ENCODE results near the gene TMEM134.

The TMEM134 gene

DNA sequence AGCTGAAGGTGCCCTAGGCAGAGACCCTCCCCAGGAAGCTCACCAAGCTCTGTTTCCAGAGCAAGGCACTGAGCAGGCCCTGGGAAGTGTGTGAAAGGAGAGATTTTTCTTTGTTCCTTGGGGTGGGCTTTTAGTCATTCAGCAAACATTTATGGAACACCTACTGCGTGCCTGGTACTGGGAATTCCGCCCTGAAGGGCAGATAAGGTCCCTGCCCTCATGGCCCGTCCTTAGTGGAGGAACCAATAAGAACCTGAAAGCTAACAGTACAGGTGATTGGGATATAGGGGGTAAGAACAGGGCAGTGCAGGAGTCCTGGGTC lies 3.9 kb downstream of the TMEM134 start:
- no peaks in the 10 kb centered on the region for H3K9me3 ChIP-seq
- H3K36me3 ChIP-seq = no peaks in the 10 kb centered on the region
- TF ChIP-seq, protein P1, sequence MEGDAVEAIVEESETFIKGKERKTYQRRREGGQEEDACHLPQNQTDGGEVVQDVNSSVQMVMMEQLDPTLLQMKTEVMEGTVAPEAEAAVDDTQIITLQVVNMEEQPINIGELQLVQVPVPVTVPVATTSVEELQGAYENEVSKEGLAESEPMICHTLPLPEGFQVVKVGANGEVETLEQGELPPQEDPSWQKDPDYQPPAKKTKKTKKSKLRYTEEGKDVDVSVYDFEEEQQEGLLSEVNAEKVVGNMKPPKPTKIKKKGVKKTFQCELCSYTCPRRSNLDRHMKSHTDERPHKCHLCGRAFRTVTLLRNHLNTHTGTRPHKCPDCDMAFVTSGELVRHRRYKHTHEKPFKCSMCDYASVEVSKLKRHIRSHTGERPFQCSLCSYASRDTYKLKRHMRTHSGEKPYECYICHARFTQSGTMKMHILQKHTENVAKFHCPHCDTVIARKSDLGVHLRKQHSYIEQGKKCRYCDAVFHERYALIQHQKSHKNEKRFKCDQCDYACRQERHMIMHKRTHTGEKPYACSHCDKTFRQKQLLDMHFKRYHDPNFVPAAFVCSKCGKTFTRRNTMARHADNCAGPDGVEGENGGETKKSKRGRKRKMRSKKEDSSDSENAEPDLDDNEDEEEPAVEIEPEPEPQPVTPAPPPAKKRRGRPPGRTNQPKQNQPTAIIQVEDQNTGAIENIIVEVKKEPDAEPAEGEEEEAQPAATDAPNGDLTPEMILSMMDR (IDR thresholded peaks at IDR 0.05) = no peak
- H3K4me1 ChIP-seq (ENCODE audit: control insufficient read depth in 1 of 2, insufficient read depth in 1 of 2, low read depth in 1 of 2, low read length in 1 of 2) = peaks cover 27 to 39% of the 10 kb centered on the region in 2 experiments
- H3K27ac ChIP-seq = peak overlapping the region; percentile 95
- H3K4me3 ChIP-seq (ENCODE audit: low read depth in 1 of 2, low read length in 1 of 2) = peak overlapping the region; percentile 75 to 87
- no peaks in the 10 kb centered on the region for H3K27me3 ChIP-seq

DNA sequence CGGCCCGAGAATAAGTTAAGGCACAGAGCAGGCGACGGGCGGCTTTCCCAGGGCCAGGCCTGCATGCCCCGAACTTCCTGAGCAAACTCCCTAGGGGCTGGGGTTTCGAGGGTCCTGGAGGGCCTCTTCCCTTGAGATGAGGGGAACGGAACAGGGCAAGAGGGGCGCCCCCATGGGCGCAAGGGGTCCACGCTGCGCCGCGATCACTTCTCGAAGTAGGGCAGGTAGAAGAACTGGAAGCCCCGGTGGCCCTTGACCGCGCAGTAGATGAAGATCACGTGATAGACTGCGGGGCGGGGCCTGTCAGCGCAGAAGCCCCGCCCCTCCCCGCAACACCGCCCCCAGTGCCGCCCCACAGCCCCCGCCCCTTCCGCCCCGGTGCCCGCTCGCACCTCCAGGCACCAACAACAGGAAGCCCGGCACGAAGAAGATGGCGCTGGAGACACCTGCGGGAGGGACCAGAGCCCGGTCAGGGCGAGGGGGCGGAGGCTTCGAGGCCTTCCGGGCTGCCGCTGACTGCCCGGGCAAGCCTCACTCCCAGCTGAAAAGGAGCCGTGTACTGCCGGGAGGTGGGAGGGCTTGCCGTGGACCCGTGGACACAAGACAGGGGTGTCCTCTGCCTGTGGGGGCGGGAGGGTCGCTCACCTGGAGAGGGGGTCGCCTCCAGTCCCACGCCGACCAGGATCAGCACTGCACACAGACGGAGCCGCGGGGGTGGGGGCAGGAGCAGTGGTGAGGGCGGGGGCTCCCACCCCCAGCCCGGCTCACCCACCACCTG lies 4.5 kb downstream of the TMEM134 start:
- H3K4me3 ChIP-seq (ENCODE audit: low read depth in 1 of 2, low read length in 1 of 2) = peak overlapping the region; percentile 75 to 87
- H3K27ac ChIP-seq = peak overlapping the region; percentile 95
- H3K36me3 ChIP-seq = no peaks in the 10 kb centered on the region
- no peaks in the 10 kb centered on the region for H3K27me3 ChIP-seq
- TF ChIP-seq, protein P1 (IDR thresholded peaks at IDR 0.05) = no peak
- no peaks in the 10 kb centered on the region for H3K9me3 ChIP-seq
- peaks cover 25 to 37% of the 10 kb centered on the region in 2 experiments for H3K4me1 ChIP-seq (ENCODE audit: control insufficient read depth in 1 of 2, insufficient read depth in 1 of 2, low read depth in 1 of 2, low read length in 1 of 2)

DNA sequence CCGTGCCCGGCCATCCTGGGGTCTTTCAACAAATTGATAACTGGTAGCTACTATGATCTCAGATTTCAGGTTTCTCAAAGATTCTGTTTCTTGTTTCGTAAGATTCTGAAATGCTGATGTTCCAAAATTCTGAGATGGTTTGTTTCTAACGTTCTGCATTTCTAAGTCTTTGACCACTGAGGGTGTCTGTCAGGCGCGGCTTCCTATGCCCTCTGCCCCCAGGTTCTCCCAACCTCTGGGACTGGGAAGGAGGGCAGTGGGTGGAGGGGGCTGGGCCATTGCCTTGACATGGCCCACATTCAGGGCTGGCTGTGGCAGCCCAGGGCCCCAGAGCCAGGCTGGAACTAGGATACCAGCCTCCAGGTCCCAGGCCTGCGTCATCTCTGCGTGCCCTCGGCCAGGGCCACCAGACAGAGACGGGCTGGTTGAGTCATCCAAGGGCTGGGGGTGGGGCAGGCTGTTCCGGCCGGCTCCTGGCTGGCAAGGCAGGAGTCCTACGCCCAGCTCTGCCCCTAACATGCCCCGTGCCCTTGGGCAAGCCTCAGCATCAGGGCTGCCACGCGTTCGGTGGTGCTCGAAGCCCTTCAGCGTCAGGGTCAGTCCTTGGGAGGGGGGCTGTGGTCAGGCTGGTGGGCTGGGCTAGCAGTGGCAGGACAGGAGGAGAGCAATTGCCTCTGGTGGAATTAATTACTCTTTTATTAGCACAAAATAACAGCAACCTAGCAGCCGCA lies 5.2 kb downstream of the TMEM134 start:
- H3K27ac ChIP-seq = peak overlapping the region; percentile 95
- H3K27me3 ChIP-seq = no peaks in the 10 kb centered on the region
- no peaks in the 10 kb centered on the region for H3K9me3 ChIP-seq
- peaks cover 22 to 32% of the 10 kb centered on the region in 2 experiments for H3K4me1 ChIP-seq (ENCODE audit: control insufficient read depth in 1 of 2, insufficient read depth in 1 of 2, low read depth in 1 of 2, low read length in 1 of 2)
- TF ChIP-seq, protein P1 (IDR thresholded peaks at IDR 0.05) = no peak
- H3K36me3 ChIP-seq = no peaks in the 10 kb centered on the region
- H3K4me3 ChIP-seq (ENCODE audit: low read depth in 1 of 2, low read length in 1 of 2) = peak overlapping the region; percentile 75 to 87

DNA sequence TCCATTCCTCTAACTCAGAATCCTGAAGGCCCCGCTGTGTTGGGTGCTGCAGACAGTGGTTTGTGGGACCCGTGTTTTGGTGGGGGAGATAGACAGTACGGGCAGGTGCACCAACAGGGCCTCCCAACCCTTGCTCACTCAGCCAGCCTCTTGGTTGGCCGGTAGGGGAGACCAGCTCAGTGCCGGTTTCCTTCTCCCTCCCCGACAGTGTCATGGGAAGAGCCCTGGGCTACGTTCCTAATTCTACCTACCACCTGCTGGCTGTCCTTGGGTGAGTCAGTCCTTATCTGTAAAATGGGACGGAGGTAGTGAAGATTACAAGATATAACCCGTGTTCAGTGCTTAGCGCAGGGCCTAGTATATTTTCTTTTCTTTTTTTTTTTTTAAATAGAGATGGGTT lies 5.9 kb downstream of the TMEM134 start:
- Histone ChIP-seq H3K27ac (no peak overlapping the region), H3K4me1 (ENCODE audit: control insufficient read depth in 1 of 2, insufficient read depth in 1 of 2, low read depth in 1 of 2, low read length in 1 of 2) (peaks cover 16 to 25% of the 10 kb centered on the region in 2 experiments), H3K36me3 (no peaks in the 10 kb centered on the region), H3K9me3 (no peaks in the 10 kb centered on the region), H3K27me3 (no peaks in the 10 kb centered on the region), H3K4me3 (ENCODE audit: low read depth in 1 of 2, low read length in 1 of 2) (no peak overlapping the region)
- TF ChIP-seq, protein P1 (IDR thresholded peaks at IDR 0.05) = no peak

DNA sequence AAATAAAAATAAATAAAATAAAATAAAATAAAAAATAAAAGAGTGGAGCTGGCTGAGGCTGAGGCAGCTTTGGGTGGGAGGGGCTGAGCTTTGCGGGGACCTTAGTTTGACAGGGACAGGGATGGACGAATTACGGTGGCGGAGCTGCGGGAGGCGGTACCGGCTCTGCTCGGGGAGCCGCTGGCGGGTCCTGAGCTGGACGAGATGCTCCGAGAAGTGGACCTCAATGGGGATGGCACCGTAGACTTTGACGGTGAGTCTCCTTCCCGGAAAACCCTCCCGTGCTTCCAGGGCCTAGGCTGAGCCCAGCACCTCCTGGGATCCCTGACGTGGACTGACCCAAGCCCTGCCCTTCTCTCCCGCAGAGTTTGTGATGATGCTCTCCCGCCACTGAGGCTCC lies 10.8 kb downstream of the TMEM134 start:
- Histone ChIP-seq H3K27me3 (no peaks in the 10 kb centered on the region), H3K27ac (no peak overlapping the region), H3K4me3 (ENCODE audit: low read depth in 1 of 2, low read length in 1 of 2) (no peak overlapping the region), H3K36me3 (no peaks in the 10 kb centered on the region), H3K4me1 (ENCODE audit: control insufficient read depth in 1 of 2, insufficient read depth in 1 of 2, low read depth in 1 of 2, low read length in 1 of 2) (no peaks in the 10 kb centered on the region), H3K9me3 (no peaks in the 10 kb centered on the region)
- TF ChIP-seq, protein P1 (IDR thresholded peaks at IDR 0.05) = no peak

All from neutrophil (primary cell).